Lower leg skin (tissue), 4 donors: ENCODE measurements around the gene CHN2. TPM values are rescaled to one million over a fixed set of nuclear protein-coding genes. Genes with fewer than 3 reads are reported as not detected.

Experiments used
- DNase-seq, 2 donors: peaks; one replicate each; pipeline ENCODE4 v3.0.0-alpha.2; 2019; ENCODE audit warnings: low spot score in 2 of 2
- H3K4me3 ChIP-seq: fragments of 200-600 bp; sonication (generic); 2 replicates; pipeline ENCODE4 v1.5.1; 2017; ENCODE audit warnings: mild to moderate bottlenecking, low read depth; ENCODE audit not compliant: poor library complexity, severe bottlenecking
- CTCF ChIP-seq, 3 donors: fragments of 450-650 bp; IDR thresholded peaks; one replicate each; pipeline ENCODE4 v1.5.1; 2016; ENCODE audit warnings: antibody characterized with exemption in 3 of 3, mild to moderate bottlenecking in 3 of 3, moderate library complexity in 2 of 3
- POLR2A ChIP-seq, 2 donors: fragments of 450-650 bp; IDR thresholded peaks; one replicate each; pipeline ENCODE4 v1.6.1; 2016 to 2017; ENCODE audit warnings: antibody characterized with exemption in 2 of 2, mild to moderate bottlenecking in 1 of 2, moderate library complexity in 1 of 2
- WGBS, 2 donors: methylation state at CpG; one replicate each; pipeline ENCODE4 v1.1.5; 2018; 5-methylcytosine and 5-hydroxymethylcytosine counted together
- intact Hi-C: fragments of 100-400 bp; cut with DNase I; formaldehyde crosslinking; loops from one replicate; pipeline ENCODE4 v1.15.0; 2023; ENCODE audit warnings: low total_unique reads
- total RNA-seq, 4 donors: library from RNA; depleted of rRNA; stranded (reverse); fragments of >200 nt; gene quantifications; one replicate each; pipeline ENCODE4 v1.1.0, GENCODE V29; 2016

Gene CHN2
- total RNA-seq, 4 donors from 2014 or later: 1.0 to 3.8 (median 2.0) TPM

- 79 to 86% methylated on average over 5 of the region's 5 CpGs for WGBS, 2 donors
- TF ChIP-seq CTCF (IDR thresholded peaks at IDR 0.05) (no peak), POLR2A (IDR thresholded peaks at IDR 0.05) (no peak)
- no peak for DNase-seq
- intact Hi-C loops: loop anchor here (5.0 kb wide), 1 partner anchor 217 kb away; no protein-coding TSS in a partner anchor
- H3K4me3 ChIP-seq: no peak overlapping the region
Observed at GRCh38 chr7:29190349-29191045, 4.1 kb upstream of the CHN2 start.

DNA sequence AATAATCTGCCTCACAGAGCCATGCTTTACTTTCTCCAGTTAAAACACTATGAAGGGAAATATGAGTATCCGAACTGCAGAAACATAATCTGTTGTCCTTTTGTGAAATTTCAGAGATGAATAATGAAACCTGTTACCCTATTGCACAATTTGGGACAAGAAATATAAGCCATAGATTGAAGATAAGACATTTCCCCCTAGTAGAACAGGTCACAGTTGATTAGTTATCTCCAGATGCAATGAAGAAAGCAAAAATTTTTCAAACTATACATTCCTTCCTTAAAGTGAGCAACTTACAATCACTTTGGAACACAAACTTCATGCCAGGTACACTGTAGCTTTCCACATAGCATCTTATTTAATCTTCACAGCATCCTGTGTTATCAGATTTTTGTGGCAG, 2.3 kb upstream of the CHN2 start:
- 83 to 92% methylated on average over 1 of the region's 1 CpG for WGBS, 2 donors
- H3K4me3 ChIP-seq: no peak overlapping the region
- no peak for DNase-seq
- TF ChIP-seq POLR2A (IDR thresholded peaks at IDR 0.05) (no peak), CTCF (IDR thresholded peaks at IDR 0.05) (no peak)
- intact Hi-C loops: loop anchor here (5.0 kb wide), 1 partner anchor 215 kb away; no protein-coding TSS in a partner anchor

DNA sequence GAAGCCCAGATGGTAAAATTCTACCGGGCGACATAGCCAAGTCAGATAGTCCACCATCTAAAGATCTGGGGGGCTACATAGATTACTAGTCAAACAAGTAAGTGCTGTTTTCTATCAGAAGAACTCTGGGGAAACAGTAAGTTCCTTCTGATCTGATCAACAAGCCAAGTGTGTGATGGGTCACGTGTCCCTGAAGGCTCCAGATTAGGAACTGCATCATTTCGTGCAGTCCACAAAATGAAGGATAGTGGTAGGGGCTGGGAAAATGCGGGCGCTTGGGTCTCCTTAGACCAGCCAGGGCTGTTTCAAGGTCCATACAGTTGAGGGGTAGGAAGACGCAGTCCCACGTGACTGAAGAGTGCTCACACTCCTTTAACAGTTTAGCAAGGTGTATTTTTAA, 1.8 kb upstream of the CHN2 start:
- intact Hi-C loops: loop anchor here (5.0 kb wide), 1 partner anchor 214 kb away; no protein-coding TSS in a partner anchor
- WGBS, 2 donors: 88 to 92% methylated on average over 8 of the region's 8 CpGs
- TF ChIP-seq CTCF (IDR thresholded peaks at IDR 0.05): no peak
- TF ChIP-seq POLR2A (IDR thresholded peaks at IDR 0.05): no peak
- DNase-seq: no peak
- no peak overlapping the region for H3K4me3 ChIP-seq

DNA sequence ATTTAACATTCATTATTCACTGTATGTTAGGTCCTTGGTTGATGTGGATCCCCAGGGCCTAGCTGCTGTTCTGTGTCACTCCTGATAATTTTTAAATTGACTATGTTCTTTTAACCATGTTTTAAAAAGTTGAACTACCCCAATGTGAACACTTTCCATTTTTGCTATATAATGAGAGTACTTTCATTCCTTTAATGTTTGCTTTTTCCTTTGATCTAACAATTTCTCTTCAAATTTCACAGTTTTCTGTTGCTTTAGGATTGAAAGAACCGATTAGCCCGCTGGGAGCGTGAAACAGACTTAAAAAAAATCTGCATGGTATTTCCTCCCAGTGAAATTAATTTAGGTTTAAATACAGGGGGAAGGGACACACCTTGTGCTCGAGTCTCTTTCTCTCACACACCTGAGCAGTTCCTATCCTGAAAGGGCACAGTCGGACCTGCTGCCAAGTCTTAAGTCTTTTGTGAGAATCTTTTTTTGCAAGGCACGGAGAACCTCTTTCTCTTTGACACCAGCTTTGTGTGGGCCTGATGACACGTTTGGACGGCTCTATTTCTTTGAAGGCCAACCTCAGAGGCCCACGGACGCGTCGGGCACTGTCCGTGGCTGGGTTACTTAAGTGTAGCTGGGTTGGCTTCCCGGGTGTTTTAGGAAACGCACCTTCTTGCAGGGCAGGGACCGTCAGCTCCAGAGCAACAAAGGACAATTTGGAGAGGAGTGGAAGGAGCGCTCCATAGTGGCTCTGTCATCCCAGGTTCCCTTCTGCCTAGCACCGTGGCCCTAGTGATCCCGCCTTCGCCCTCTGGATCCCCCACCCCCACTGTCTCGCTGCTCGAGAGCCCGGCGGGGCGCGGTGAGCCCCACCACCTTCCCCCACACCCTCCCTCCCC, 1.0 kb upstream of the CHN2 start:
- no peak overlapping the region for H3K4me3 ChIP-seq
- intact Hi-C loops: loop anchor here (5.0 kb wide), 1 partner anchor 214 kb away; no protein-coding TSS in a partner anchor
- 34 to 44% methylated on average over 17 to 22 of the region's 26 CpGs for WGBS, 2 donors
- DNase-seq: no peak
- no peak for TF ChIP-seq CTCF (IDR thresholded peaks at IDR 0.05)
- TF ChIP-seq POLR2A (IDR thresholded peaks at IDR 0.05): no peak

- peak overlapping the region; percentile 52 for H3K4me3 ChIP-seq
- intact Hi-C loops: loop anchor here (5.0 kb wide), 1 partner anchor 213 kb away; no protein-coding TSS in a partner anchor
- DNase-seq: peak in 1 of 2 donors; percentile 85
- 1 to 3% methylated on average over 18 to 20 of the region's 40 CpGs for WGBS, 2 donors
- no peak for TF ChIP-seq CTCF (IDR thresholded peaks at IDR 0.05)
- TF ChIP-seq POLR2A (IDR thresholded peaks at IDR 0.05): no peak
Observed at GRCh38 chr7:29194206-29194593, 375 bp upstream of the CHN2 start.
